Stomach (tissue), 4 donors: ENCODE results near the gene ZMAT3.

ENCODE experiments used
- EP300 ChIP-seq: sonication (generic); formaldehyde crosslinking; IDR thresholded peaks from one replicate; pipeline ENCODE4 v1.6.1; 2017; ENCODE audit warnings: antibody characterized with exemption
- POLR2A ChIP-seq, 4 donors: fragments of 450-650 bp; IDR thresholded peaks; one replicate each; pipeline ENCODE4 v1.6.1; 2016; ENCODE audit warnings: antibody characterized with exemption in 4 of 4, control low read depth in 2 of 4, mild to moderate bottlenecking in 1 of 4, moderate library complexity in 1 of 4
- TF ChIP-seq, protein P1 (sequence below), 7 experiments: fragments of 450-650 bp in 4 of 7; fragments of 200-600 bp in 3 of 7; sonication (generic) in 3 of 7; IDR thresholded peaks; one replicate each; pipeline ENCODE4 v1.5.1; 2016 to 2019; ENCODE audit warnings: antibody characterized with exemption in 7 of 7, control low read depth in 2 of 7, mild to moderate bottlenecking in 1 of 7

DNA sequence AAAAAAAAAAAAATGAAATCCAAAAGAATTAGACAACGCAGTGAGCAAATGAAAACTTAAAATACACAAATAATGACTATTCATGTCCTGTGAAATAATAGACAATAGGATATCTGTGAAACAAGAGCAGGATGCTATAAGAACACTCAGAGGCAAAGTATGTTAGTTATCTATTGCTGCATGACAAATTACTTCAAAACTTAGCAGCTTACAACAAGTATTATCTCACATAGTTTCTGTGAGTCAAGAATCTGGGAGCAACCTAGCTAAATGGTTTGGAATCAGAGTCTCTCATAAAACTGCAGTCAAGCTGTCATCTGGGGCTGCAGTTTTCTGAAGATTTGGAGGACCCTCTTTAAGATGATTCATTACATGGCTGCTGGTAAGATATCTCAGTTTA, 36.5 kb upstream of the ZMAT3 start:
- TF ChIP-seq, protein P1, sequence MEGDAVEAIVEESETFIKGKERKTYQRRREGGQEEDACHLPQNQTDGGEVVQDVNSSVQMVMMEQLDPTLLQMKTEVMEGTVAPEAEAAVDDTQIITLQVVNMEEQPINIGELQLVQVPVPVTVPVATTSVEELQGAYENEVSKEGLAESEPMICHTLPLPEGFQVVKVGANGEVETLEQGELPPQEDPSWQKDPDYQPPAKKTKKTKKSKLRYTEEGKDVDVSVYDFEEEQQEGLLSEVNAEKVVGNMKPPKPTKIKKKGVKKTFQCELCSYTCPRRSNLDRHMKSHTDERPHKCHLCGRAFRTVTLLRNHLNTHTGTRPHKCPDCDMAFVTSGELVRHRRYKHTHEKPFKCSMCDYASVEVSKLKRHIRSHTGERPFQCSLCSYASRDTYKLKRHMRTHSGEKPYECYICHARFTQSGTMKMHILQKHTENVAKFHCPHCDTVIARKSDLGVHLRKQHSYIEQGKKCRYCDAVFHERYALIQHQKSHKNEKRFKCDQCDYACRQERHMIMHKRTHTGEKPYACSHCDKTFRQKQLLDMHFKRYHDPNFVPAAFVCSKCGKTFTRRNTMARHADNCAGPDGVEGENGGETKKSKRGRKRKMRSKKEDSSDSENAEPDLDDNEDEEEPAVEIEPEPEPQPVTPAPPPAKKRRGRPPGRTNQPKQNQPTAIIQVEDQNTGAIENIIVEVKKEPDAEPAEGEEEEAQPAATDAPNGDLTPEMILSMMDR (IDR thresholded peaks at IDR 0.05), result no peak
- TF ChIP-seq EP300 (no peak), POLR2A (IDR thresholded peaks at IDR 0.05) (no peak)
